GM18951 (cell line): ENCODE measurements around the gene ABLIM3.

Experiments
- POLR2A ChIP-seq: IDR thresholded peaks from 4 replicates; pipeline ENCODE4 v1.6.1; 2011; ENCODE audit warnings: mild to moderate bottlenecking; ENCODE audit not compliant: insufficient read length, insufficient read depth; ENCODE audit errors: extremely low read depth
- in situ Hi-C: fragments of 300-500 bp; cut with MboI; formaldehyde crosslinking; loops from one replicate; pipeline ENCODE4 v1.12.0; 2022; ENCODE audit warnings: low sequenced_read_pairs, mixed read lengths, inconsistent platforms; ENCODE audit not compliant: unreplicated experiment

ABLIM3 gene

GRCh38 chr5:149202910-149203451 lies 61.7 kb downstream of the ABLIM3 start:
- TF ChIP-seq POLR2A = no peak
- in situ Hi-C loops = no loop called here

DNA sequence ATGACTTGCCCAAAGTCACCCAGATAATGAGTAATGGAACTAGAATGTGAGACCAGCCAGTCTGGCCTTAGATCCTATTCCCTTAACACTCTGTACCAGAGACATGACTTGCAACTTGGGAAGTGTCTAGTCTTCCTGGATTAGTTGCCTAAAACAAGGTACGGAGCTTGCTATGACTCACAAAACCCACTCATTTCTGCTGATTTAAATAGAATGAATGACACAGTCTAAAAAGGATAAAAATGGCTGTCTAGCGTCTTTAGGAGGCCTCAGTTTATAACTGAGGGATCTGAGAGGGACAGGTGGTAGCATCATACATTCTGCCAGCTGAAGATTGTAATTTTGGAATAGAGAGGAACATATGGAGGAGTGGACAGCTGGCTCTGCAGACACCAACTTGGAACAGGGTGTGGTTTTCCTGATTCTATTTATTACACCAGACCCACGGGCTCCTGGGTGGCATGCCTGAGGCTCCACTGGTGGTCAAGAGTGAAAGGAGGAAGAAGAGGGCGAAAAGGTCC lies 62.7 kb downstream of the ABLIM3 start:
- in situ Hi-C loops = no loop called here
- no peak for TF ChIP-seq POLR2A

DNA sequence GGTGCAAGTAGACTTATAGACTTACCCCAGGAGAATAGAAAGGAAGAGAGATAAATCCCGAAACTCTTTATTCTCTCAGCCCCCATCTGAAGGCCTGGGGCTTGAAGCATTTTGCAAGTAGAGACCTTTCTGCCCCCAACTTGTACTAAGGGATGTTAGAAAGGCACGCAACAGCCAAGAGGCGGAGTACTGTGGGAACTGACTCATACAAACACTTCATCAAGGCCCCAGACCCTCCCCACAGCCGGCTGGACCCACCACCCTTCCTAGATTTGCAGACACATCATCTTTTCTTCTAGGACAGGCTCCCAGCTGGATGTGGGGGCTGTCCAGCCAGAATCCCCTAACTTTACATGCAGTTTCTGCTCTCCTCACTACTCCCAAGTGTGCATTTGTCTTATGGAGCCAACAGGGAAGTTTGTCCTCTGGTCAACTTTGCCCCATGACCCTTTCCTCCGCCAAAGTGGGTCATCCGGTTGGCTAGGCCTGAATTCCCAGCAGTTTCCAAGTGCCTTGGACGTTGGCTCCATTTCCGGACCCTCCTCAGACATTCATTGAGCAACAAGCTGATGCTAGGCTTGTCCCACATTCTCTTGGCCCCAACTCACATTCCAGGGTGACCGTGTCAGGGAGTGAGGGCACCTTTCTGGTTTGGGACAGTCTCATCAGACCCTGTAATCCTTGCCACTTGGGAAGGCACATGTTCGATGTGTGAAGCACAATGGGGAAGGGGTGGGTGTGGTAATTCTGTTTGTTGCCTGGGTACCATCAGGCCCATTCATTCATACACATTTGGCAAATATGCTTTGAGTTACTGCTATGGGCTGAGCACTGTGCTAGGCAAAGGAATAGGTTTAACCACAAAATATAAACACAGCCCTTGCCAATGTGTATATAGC lies 64.6 kb downstream of the ABLIM3 start:
- in situ Hi-C loops = no loop called here
- no peak for TF ChIP-seq POLR2A

DNA sequence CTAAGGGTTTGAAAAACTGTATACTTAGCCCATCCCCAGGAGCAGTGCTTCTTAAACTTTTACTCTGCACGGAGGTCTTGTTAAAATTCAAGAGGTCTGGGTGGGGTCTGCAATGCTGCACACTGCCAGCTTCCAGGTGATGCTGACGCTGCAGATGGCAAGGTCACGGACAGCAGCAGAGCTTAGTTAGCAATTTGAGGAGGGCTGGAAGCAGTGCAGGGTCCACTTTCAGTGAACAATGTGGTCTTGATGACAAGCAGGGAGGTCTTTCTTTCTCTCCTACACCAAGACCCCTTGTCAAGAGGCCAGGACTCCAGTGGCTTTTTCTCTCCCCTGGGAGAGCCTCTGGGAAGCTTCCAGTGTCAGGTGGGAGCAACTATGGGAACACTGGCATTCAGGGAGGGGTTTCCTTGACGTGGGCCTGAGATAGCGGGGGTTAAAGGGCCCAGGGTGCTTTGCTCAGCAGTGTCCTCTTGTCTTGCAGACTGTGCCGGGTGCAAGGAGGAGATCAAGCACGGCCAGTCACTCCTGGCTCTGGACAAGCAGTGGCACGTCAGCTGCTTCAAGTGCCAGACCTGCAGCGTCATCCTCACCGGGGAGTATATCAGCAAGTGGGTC lies 65.3 kb downstream of the ABLIM3 start:
- in situ Hi-C loops = no loop called here
- TF ChIP-seq POLR2A = no peak

GRCh38 chr5:149207831-149208230 lies 66.5 kb downstream of the ABLIM3 start:
- TF ChIP-seq POLR2A = no peak
- in situ Hi-C loops = no loop called here

DNA sequence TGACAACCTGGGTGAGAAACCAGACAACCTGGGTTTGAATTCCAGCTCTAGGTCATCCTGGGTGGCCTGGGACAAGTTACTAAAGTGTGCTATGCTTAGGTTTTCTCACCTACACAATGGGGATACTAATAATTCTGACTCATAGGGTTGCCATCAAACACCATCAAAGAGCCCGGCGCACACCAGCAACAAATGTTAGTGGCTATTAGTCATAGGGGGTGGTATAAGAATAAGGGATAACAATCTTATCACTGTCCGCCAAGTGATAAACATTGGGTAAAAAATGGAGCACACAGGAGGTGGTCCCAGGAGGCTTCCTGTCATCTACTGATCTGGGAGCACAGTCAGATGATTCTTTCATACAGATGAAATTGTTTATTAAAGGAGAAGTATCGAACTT lies 68.9 kb downstream of the ABLIM3 start:
- TF ChIP-seq POLR2A = no peak
- in situ Hi-C loops = no loop called here

GRCh38 chr5:149210968-149211490 lies 69.7 kb downstream of the ABLIM3 start:
- no peak for TF ChIP-seq POLR2A
- in situ Hi-C loops = no loop called here

- TF ChIP-seq POLR2A = no peak
- in situ Hi-C loops = no loop called here
Measured at GRCh38 chr5:149211566-149211965, 70.3 kb downstream of the ABLIM3 start.

DNA sequence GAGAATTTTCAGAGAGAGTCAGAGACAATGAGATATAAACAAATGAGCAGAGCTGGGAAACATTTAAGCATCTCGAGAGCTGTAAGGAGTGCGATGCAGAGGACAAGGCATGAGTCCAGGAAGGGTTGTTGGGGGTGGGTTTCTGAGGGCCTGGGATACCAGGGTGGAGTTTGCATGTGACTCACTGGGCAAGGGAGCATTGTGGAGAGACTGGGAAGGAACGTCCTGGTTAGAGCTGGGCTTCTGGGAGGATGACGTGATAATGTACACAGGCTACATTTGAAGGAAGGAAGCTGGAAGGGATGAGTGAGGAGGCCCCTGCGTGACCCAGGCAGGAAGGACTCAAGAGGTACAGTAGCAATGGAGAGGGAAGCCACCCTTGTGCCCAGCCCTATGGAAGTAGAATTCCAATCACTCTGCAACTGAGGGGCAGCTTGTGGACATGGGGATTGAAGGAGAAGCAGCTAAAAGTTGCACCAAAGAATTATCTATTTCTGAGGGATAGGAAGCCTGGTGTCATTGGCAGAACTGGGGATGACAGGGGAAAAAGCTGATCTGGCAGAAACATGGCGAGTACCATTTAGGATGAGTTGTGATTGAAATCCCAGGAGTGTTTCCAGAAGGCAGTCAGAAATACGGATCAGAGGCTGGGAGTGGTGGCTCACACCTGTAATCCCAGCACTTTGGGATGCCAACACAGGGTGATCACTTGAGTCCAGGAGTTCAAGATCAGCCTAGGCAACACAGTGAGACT lies 71.1 kb downstream of the ABLIM3 start:
- in situ Hi-C loops = no loop called here
- TF ChIP-seq POLR2A = no peak

DNA sequence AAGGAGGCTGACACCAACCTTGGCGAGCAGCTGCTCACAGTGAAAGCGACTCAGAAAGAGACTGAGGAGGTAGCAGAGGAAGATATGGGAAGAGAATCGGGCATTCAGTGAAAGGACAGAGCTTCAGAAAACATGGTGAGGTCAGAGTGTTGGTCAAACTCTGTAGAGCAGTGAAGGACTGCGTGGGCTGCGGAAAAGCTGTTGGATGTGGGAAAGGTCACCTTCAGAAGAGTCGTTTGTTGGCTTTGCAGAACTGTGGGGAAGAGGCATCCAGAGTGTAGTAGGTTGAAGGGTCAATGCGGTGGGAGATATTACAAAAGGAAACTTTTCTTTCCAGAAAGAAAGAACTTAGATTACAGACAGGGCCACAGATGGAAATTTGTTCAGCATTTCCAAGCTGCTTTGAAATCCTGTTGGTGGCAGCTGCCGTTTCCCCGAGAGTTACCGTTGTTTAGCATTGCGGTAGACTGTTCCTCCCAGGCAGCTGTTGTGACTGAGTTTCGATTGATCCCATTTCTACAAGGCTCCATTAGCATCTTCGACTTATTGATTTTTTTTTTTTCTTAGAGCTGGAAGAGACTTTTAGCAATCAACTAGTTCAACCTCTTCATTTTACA lies 72.1 kb downstream of the ABLIM3 start:
- in situ Hi-C loops = no loop called here
- no peak for TF ChIP-seq POLR2A

DNA sequence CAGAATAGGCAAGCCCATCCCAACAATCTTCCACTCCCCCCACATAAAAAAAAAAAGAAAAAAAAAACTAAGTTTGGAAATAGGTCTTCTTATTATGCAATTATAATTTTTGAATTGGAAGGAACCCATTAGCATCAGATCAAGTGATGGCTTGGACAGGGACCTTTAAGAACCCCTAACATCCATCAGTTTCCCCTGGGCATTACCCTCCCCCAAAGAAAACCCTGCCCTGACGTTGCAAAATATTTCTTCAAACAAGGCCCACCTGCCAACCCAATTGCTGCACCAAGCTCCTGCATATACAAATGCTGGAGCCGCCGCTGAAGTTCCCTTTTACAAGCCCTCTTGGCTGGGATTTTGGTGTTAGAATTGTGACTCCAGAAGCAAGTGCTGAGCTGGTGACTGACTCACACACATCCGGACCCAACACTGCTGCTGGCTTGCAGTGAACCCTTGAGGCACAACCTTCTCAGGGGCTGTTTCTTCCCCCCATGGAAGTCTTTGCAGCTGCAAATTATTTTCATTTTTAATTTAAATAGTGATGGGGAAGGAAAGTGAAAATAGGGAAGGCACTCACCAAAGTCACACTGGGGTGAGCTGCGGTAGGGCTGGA lies 74.3 kb downstream of the ABLIM3 start:
- in situ Hi-C loops = no loop called here
- TF ChIP-seq POLR2A = no peak

- TF ChIP-seq POLR2A = no peak
- in situ Hi-C loops = no loop called here
Measured at GRCh38 chr5:149216496-149216895, 75.2 kb downstream of the ABLIM3 start.
